Lower leg skin (tissue), 3 donors: ENCODE data around the gene EHD4.

Source experiments
- CTCF ChIP-seq, 3 donors: fragments of 450-650 bp; IDR thresholded peaks; one replicate each; pipeline ENCODE4 v1.5.1; 2016; ENCODE audit warnings: antibody characterized with exemption in 3 of 3, mild to moderate bottlenecking in 3 of 3, moderate library complexity in 2 of 3
- POLR2A ChIP-seq, 2 donors: fragments of 450-650 bp; IDR thresholded peaks; one replicate each; pipeline ENCODE4 v1.6.1; 2016 to 2017; ENCODE audit warnings: antibody characterized with exemption in 2 of 2, mild to moderate bottlenecking in 1 of 2, moderate library complexity in 1 of 2

GRCh38 chr15:41865490-41866055 is 106.8 kb downstream of the EHD4 start:
- TF ChIP-seq CTCF (IDR thresholded peaks at IDR 0.05) = no peak
- no peak for TF ChIP-seq POLR2A (IDR thresholded peaks at IDR 0.05)
